ENCODE results near the gene ZNF500. TPM values are rescaled to one million over a fixed set of nuclear protein-coding genes. Genes with fewer than 3 reads are reported as not detected.

ZNF500 gene
- total RNA-seq, 2 donors from 2014 or later, result 6.1 to 21.2 TPM

GRCh38 chr16:4799171-4799855 lies 32.4 kb upstream of the ZNF500 start:
- TF ChIP-seq CTCF (IDR thresholded peaks at IDR 0.05), result no peak
- H3K27me3 ChIP-seq (replicated peaks; ENCODE audit: insufficient read depth), result no peaks in the 10 kb centered on the region
- peaks cover 7% of the 10 kb centered on the region for H3K36me3 ChIP-seq
- H3K9me3 ChIP-seq, result no peaks in the 10 kb centered on the region
- no peak overlapping the region for H3K4me3 ChIP-seq
- no peak for ATAC-seq (ENCODE audit: insufficient number of reproducible peaks, low FRiP score, low read depth)
- no peak overlapping the region for H3K27ac ChIP-seq
- DNase-seq (ENCODE audit: low spot score), result no peak
- H3K4me1 ChIP-seq (ENCODE audit: control insufficient read depth in 1 of 2, low read depth in 2 of 2), result peaks cover 9 to 21% of the 10 kb centered on the region in 2 donors

GRCh38 chr16:4798456-4798855 lies 31.5 kb upstream of the ZNF500 start:
- Histone ChIP-seq H3K9me3 (no peaks in the 10 kb centered on the region), H3K27me3 (replicated peaks; ENCODE audit: insufficient read depth) (no peaks in the 10 kb centered on the region), H3K36me3 (peaks cover 5% of the 10 kb centered on the region), H3K4me1 (ENCODE audit: control insufficient read depth in 1 of 2, low read depth in 2 of 2) (peaks cover 9 to 17% of the 10 kb centered on the region in 2 donors), H3K27ac (no peak overlapping the region), H3K4me3 (no peak overlapping the region)
- no peak for DNase-seq (ENCODE audit: low spot score)
- no peak for ATAC-seq (ENCODE audit: insufficient number of reproducible peaks, low FRiP score, low read depth)
- no peak for TF ChIP-seq CTCF (IDR thresholded peaks at IDR 0.05)

- no peak for TF ChIP-seq CTCF (IDR thresholded peaks at IDR 0.05)
- peaks cover 5% of the 10 kb centered on the region for H3K36me3 ChIP-seq
Observed at GRCh38 chr16:4797805-4798252, 30.9 kb upstream of the ZNF500 start.

GRCh38 chr16:4796982-4797804 lies 30.2 kb upstream of the ZNF500 start:
- H3K27ac ChIP-seq, result no peak overlapping the region
- H3K4me3 ChIP-seq, result no peak overlapping the region
- peaks cover 9 to 12% of the 10 kb centered on the region in 2 donors for H3K4me1 ChIP-seq (ENCODE audit: control insufficient read depth in 1 of 2, low read depth in 2 of 2)
- no peaks in the 10 kb centered on the region for H3K27me3 ChIP-seq (replicated peaks; ENCODE audit: insufficient read depth)
- no peak for TF ChIP-seq CTCF (IDR thresholded peaks at IDR 0.05)
- no peak for ATAC-seq (ENCODE audit: insufficient number of reproducible peaks, low FRiP score, low read depth)
- DNase-seq (ENCODE audit: low spot score), result no peak
- H3K36me3 ChIP-seq, result peaks cover 5% of the 10 kb centered on the region
- H3K9me3 ChIP-seq, result no peaks in the 10 kb centered on the region

More at GRCh38 chr16:4797805-4798252, 30.9 kb upstream of the ZNF500 start:
- ATAC-seq (ENCODE audit: insufficient number of reproducible peaks, low FRiP score, low read depth) (no peak), DNase-seq (ENCODE audit: low spot score) (no peak)
- Histone ChIP-seq H3K9me3 (no peaks in the 10 kb centered on the region), H3K27ac (no peak overlapping the region), H3K4me1 (ENCODE audit: control insufficient read depth in 1 of 2, low read depth in 2 of 2) (peaks cover 9 to 12% of the 10 kb centered on the region in 2 donors), H3K27me3 (replicated peaks; ENCODE audit: insufficient read depth) (no peaks in the 10 kb centered on the region), H3K4me3 (no peak overlapping the region)

- Histone ChIP-seq H3K4me3 (no peak overlapping the region), H3K27me3 (replicated peaks; ENCODE audit: insufficient read depth) (no peaks in the 10 kb centered on the region), H3K9me3 (no peaks in the 10 kb centered on the region), H3K4me1 (ENCODE audit: control insufficient read depth in 1 of 2, low read depth in 2 of 2) (peaks cover 0 to 3% of the 10 kb centered on the region in 2 donors), H3K36me3 (peaks cover 5% of the 10 kb centered on the region), H3K27ac (no peak overlapping the region)
- DNase-seq (ENCODE audit: low spot score) (no peak), ATAC-seq (ENCODE audit: insufficient number of reproducible peaks, low FRiP score, low read depth) (no peak)
- no peak for TF ChIP-seq CTCF (IDR thresholded peaks at IDR 0.05)
Observed at GRCh38 chr16:4795828-4796572, 29.0 kb upstream of the ZNF500 start.
